Stimulated activated naive B cell treated with anti-CD40 and anti-IgM and Interleukin-4, amounts not matched to agents 10 μg/mL and 1 μg/mL and 100 μg/mL, for 72 hours (primary cell): Measurements from ENCODE around the gene EXO5.

Source experiments
- ATAC-seq, 2 donors: fragments of 150-1000 bp; cut with Tn5 transposase; replicated peaks; 2 replicates each; pipeline ENCODE4 v1.10.0; 2021; ENCODE audit warnings: moderate library complexity in 1 of 2
- DNase-seq: peaks from one replicate; pipeline ENCODE4 v3.0.0; 2021
- H3K27ac Mint-ChIP-seq: one replicate; pipeline ENCODE4 v1.8.0; 2022; ENCODE audit warnings: mild to moderate bottlenecking, mixed read lengths
- H3K27me3 Mint-ChIP-seq, 2 donors: one replicate each; pipeline ENCODE4 v1.8.0; 2022; ENCODE audit warnings: mixed read lengths in 2 of 2
- H3K36me3 Mint-ChIP-seq, 2 donors: one replicate each; pipeline ENCODE4 v1.8.0; 2022; ENCODE audit warnings: mixed read lengths in 2 of 2, mild to moderate bottlenecking in 1 of 2
- H3K4me1 Mint-ChIP-seq, 2 donors: one replicate each; pipeline ENCODE4 v1.8.0; 2022; ENCODE audit warnings: mixed read lengths in 2 of 2, mild to moderate bottlenecking in 1 of 2
- H3K4me3 Mint-ChIP-seq, 2 donors: one replicate each; pipeline ENCODE4 v1.8.0; 2022; ENCODE audit warnings: mild to moderate bottlenecking in 2 of 2, mixed read lengths in 2 of 2, moderate library complexity in 1 of 2
- H3K9me3 Mint-ChIP-seq, 2 donors: one replicate each; pipeline ENCODE4 v1.8.0; 2022; ENCODE audit warnings: mixed read lengths in 2 of 2, mild to moderate bottlenecking in 1 of 2

Gene EXO5

GRCh38 chr1:40564506-40564905 is 55.9 kb downstream of the EXO5 start:
- H3K4me3 Mint-ChIP-seq = no peak overlapping the region
- peaks cover 2 to 5% of the 10 kb centered on the region in 2 donors for H3K9me3 Mint-ChIP-seq
- ATAC-seq (no peak), DNase-seq (no peak)
- no peaks in the 10 kb centered on the region for H3K4me1 Mint-ChIP-seq
- H3K27me3 Mint-ChIP-seq = peaks cover 13 to 20% of the 10 kb centered on the region in 2 donors
- H3K36me3 Mint-ChIP-seq = no peaks in the 10 kb centered on the region
- H3K27ac Mint-ChIP-seq = no peak overlapping the region

GRCh38 chr1:40564913-40565312 is 56.3 kb downstream of the EXO5 start:
- no peak overlapping the region for H3K4me3 Mint-ChIP-seq
- no peaks in the 10 kb centered on the region for H3K36me3 Mint-ChIP-seq
- H3K27me3 Mint-ChIP-seq = peaks cover 13 to 20% of the 10 kb centered on the region in 2 donors
- DNase-seq (no peak), ATAC-seq (no peak)
- no peaks in the 10 kb centered on the region for H3K4me1 Mint-ChIP-seq
- H3K9me3 Mint-ChIP-seq = peaks cover 2 to 5% of the 10 kb centered on the region in 2 donors
- H3K27ac Mint-ChIP-seq = no peak overlapping the region
